ENCODE data around the gene CACNA1D. TPM values are rescaled to one million over a fixed set of nuclear protein-coding genes. Genes with fewer than 3 reads are reported as not detected.
A peak's percentile ranks its signal among the peaks of the same experiment; 100 is the strongest.

The CACNA1D gene
- total RNA-seq, 1 donor from 2014 or later, result 6.3 TPM

- H3K27me3 Mint-ChIP-seq, result peaks cover 3% of the 10 kb centered on the region
- no peak for DNase-seq (ENCODE audit: low spot score, unreplicated experiment)
- no peak for TF ChIP-seq CTCF (IDR thresholded peaks at IDR 0.05; ENCODE audit: unreplicated experiment)
- H3K4me3 Mint-ChIP-seq (ENCODE audit: low read depth), result no peak overlapping the region
- H3K4me1 Mint-ChIP-seq (ENCODE audit: low read depth), result no peaks in the 10 kb centered on the region
- no peaks in the 10 kb centered on the region for H3K9me3 Mint-ChIP-seq (ENCODE audit: low read depth)
- H3K27ac Mint-ChIP-seq, result no peak overlapping the region
- H3K36me3 Mint-ChIP-seq (ENCODE audit: insufficient read depth), result no peaks in the 10 kb centered on the region
These were observed 93.7 kb downstream of the CACNA1D start for GRCh38 chr3:53588122-53588521.

- no peak overlapping the region for H3K27ac Mint-ChIP-seq
- peaks cover 3% of the 10 kb centered on the region for H3K27me3 Mint-ChIP-seq
- DNase-seq (ENCODE audit: low spot score, unreplicated experiment), result no peak
- no peak for TF ChIP-seq CTCF (IDR thresholded peaks at IDR 0.05; ENCODE audit: unreplicated experiment)
- no peaks in the 10 kb centered on the region for H3K4me1 Mint-ChIP-seq (ENCODE audit: low read depth)
- H3K4me3 Mint-ChIP-seq (ENCODE audit: low read depth), result no peak overlapping the region
- H3K36me3 Mint-ChIP-seq (ENCODE audit: insufficient read depth), result no peaks in the 10 kb centered on the region
- H3K9me3 Mint-ChIP-seq (ENCODE audit: low read depth), result no peaks in the 10 kb centered on the region
These were observed 94.8 kb downstream of the CACNA1D start for GRCh38 chr3:53589201-53589600.

GRCh38 chr3:53589806-53590205 lies 95.4 kb downstream of the CACNA1D start:
- DNase-seq (ENCODE audit: low spot score, unreplicated experiment), result no peak
- Mint-ChIP-seq H3K27me3 (peaks cover 3% of the 10 kb centered on the region), H3K4me1 (ENCODE audit: low read depth) (peaks cover 2% of the 10 kb centered on the region), H3K4me3 (ENCODE audit: low read depth) (no peak overlapping the region), H3K27ac (peak overlapping the region; percentile 41), H3K9me3 (ENCODE audit: low read depth) (no peaks in the 10 kb centered on the region), H3K36me3 (ENCODE audit: insufficient read depth) (no peaks in the 10 kb centered on the region)
- no peak for TF ChIP-seq CTCF (IDR thresholded peaks at IDR 0.05; ENCODE audit: unreplicated experiment)

- DNase-seq (ENCODE audit: low spot score, unreplicated experiment), result no peak
- Mint-ChIP-seq H3K27ac (no peak overlapping the region), H3K36me3 (ENCODE audit: insufficient read depth) (no peaks in the 10 kb centered on the region), H3K27me3 (peaks cover 3% of the 10 kb centered on the region), H3K9me3 (ENCODE audit: low read depth) (no peaks in the 10 kb centered on the region), H3K4me1 (ENCODE audit: low read depth) (peaks cover 2% of the 10 kb centered on the region), H3K4me3 (ENCODE audit: low read depth) (no peak overlapping the region)
- no peak for TF ChIP-seq CTCF (IDR thresholded peaks at IDR 0.05; ENCODE audit: unreplicated experiment)
These were observed 96.2 kb downstream of the CACNA1D start for GRCh38 chr3:53590606-53591005.

GRCh38 chr3:53591646-53592045 lies 97.2 kb downstream of the CACNA1D start:
- no peaks in the 10 kb centered on the region for H3K9me3 Mint-ChIP-seq (ENCODE audit: low read depth)
- H3K27ac Mint-ChIP-seq, result no peak overlapping the region
- H3K27me3 Mint-ChIP-seq, result peaks cover 3% of the 10 kb centered on the region
- TF ChIP-seq CTCF (IDR thresholded peaks at IDR 0.05; ENCODE audit: unreplicated experiment), result no peak
- peaks cover 2% of the 10 kb centered on the region for H3K4me1 Mint-ChIP-seq (ENCODE audit: low read depth)
- no peak for DNase-seq (ENCODE audit: low spot score, unreplicated experiment)
- no peak overlapping the region for H3K4me3 Mint-ChIP-seq (ENCODE audit: low read depth)
- H3K36me3 Mint-ChIP-seq (ENCODE audit: insufficient read depth), result no peaks in the 10 kb centered on the region

Measured in progenitor cell of endocrine pancreas (in vitro differentiated cells).